Spleen (tissue), 7 donors: Measurements from ENCODE around the gene GOLGA8K.
"Not testable (repeated sequence)": the region's sequence is repeated elsewhere in the genome, so short reads cannot be mapped to it uniquely, and the experiment has no call there.

Source experiments
- POLR2AphosphoS5 ChIP-seq, 3 donors: sonication (generic); formaldehyde crosslinking; IDR thresholded peaks; one replicate each; pipeline ENCODE4 v1.5.1; 2017; ENCODE audit warnings: antibody characterized with exemption in 3 of 3
- TF ChIP-seq, protein P1 (sequence below), 11 experiments: fragments of 200-600 bp in 7 of 11; fragments of 450-650 bp in 4 of 11; sonication (generic) in 4 of 11; IDR thresholded peaks in 8 of 11; conservative IDR thresholded peaks in 3 of 11; 1 replicate in 7 of 11; 2 replicates in 4 of 11; pipeline versions ENCODE4 v1.4.0 to v1.8.0; 2016 to 2021; ENCODE audit warnings: antibody characterized with exemption in 11 of 11, inconsistent platforms in 4 of 11, mild to moderate bottlenecking in 1 of 11
- donor health status: DM: no; HTN: no; CAD: no; lungs with moderate emphysema.
- donor health status: DM: no; HTN: no; CAD: no.
- donor health status: DM: no; HTN: no; CAD: no.

DNA sequence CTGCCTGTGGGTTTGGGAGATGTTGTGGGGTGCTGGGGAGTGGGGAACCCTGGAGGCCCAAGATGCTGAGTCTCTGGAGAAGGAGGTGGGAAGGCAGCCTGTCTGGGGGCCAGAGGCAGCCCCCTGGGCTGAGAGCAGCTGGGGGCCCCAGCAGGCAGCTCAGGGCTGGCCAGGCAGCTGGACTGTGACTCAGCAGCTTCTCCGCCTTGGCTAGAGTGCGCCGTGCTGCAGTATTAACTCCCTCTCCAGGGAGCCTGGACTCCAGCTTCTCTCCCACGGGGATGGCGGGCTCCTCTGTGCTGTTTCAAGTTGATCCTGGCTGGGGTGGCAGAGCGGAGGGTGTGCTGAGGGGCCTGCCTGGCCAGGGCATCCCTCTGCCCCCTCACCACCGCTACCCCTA is 36.6 kb downstream of the GOLGA8K start:
- TF ChIP-seq, protein P1, sequence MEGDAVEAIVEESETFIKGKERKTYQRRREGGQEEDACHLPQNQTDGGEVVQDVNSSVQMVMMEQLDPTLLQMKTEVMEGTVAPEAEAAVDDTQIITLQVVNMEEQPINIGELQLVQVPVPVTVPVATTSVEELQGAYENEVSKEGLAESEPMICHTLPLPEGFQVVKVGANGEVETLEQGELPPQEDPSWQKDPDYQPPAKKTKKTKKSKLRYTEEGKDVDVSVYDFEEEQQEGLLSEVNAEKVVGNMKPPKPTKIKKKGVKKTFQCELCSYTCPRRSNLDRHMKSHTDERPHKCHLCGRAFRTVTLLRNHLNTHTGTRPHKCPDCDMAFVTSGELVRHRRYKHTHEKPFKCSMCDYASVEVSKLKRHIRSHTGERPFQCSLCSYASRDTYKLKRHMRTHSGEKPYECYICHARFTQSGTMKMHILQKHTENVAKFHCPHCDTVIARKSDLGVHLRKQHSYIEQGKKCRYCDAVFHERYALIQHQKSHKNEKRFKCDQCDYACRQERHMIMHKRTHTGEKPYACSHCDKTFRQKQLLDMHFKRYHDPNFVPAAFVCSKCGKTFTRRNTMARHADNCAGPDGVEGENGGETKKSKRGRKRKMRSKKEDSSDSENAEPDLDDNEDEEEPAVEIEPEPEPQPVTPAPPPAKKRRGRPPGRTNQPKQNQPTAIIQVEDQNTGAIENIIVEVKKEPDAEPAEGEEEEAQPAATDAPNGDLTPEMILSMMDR (IDR thresholded peaks at IDR 0.05 in 8 of 11, conservative IDR thresholded peaks at IDR 0.05 in 3 of 11), result not testable (repeated sequence)
- not testable (repeated sequence) for TF ChIP-seq POLR2AphosphoS5 (IDR thresholded peaks at IDR 0.05)
